SIG-M5 treated with dmso at 0.1 percent for 504 hours (cell line): ENCODE data around the gene KLK15.

Experiments used
- DNase-seq: peaks from one replicate; lab custom pipeline; 2025; ENCODE audit not compliant: unreplicated experiment; lab: John Stamatoyannopoulos, UW

The KLK15 gene

GRCh38 chr19:50843701-50844221 lies 10.4 kb upstream of the KLK15 start:
- DNase-seq, result no peak

GRCh38 chr19:50843205-50843604 lies 9.8 kb upstream of the KLK15 start:
- DNase-seq, result no peak

- no peak for DNase-seq
Measured at GRCh38 chr19:50842130-50842529, 8.8 kb upstream of the KLK15 start.

GRCh38 chr19:50839712-50840655 lies 6.6 kb upstream of the KLK15 start:
- DNase-seq, result no peak

GRCh38 chr19:50838239-50838638 lies 4.9 kb upstream of the KLK15 start:
- DNase-seq, result no peak

- DNase-seq, result no peak
Measured at GRCh38 chr19:50837300-50837699, 3.9 kb upstream of the KLK15 start.

- no peak for DNase-seq
Measured at GRCh38 chr19:50836543-50837195, 3.3 kb upstream of the KLK15 start.

- DNase-seq, result peak; percentile 29
Measured at GRCh38 chr19:50835785-50836542, 2.6 kb upstream of the KLK15 start.

- no peak for DNase-seq
Measured at GRCh38 chr19:50835103-50835784, 1.9 kb upstream of the KLK15 start.

- DNase-seq, result no peak
Measured at GRCh38 chr19:50833802-50834167, 411 bp upstream of the KLK15 start.

GRCh38 chr19:50832666-50833065 lies 708 bp downstream of the KLK15 start:
- DNase-seq, result no peak

GRCh38 chr19:50831026-50831396 lies 2.4 kb downstream of the KLK15 start:
- no peak for DNase-seq

GRCh38 chr19:50830266-50831025 lies 2.9 kb downstream of the KLK15 start:
- no peak for DNase-seq

GRCh38 chr19:50829801-50830200 lies 3.6 kb downstream of the KLK15 start:
- DNase-seq, result no peak

- no peak for DNase-seq
Measured at GRCh38 chr19:50827476-50827875, 5.9 kb downstream of the KLK15 start.

GRCh38 chr19:50826492-50827240 lies 6.7 kb downstream of the KLK15 start:
- no peak for DNase-seq

GRCh38 chr19:50823389-50824042 lies 9.9 kb downstream of the KLK15 start, which contains the start of gene KLK1:
Gene KLK1 (minus strand): TSS chr19:50823787. CDS start chr19:50823748, 39 bp downstream.
- no peak for DNase-seq

GRCh38 chr19:50822661-50823208 lies 10.6 kb downstream of the KLK15 start:
- DNase-seq, result no peak

GRCh38 chr19:50821622-50822021 lies 11.8 kb downstream of the KLK15 start:
- DNase-seq, result no peak
